H1 (cell line): ENCODE results near the gene GDAP1L1. TPM values are rescaled to one million over a fixed set of nuclear protein-coding genes. Genes with fewer than 3 reads are reported as not detected.

Source experiments
- FOSL1 ChIP-seq: IDR thresholded peaks from 2 replicates; pipeline ENCODE4 v1.6.1; 2011; ENCODE audit warnings: mild to moderate bottlenecking, low read depth, low read length, moderate library complexity; ENCODE audit not compliant: insufficient read depth
- RAD21 ChIP-seq, 2 experiments: IDR thresholded peaks in 1 of 2; conservative IDR thresholded peaks in 1 of 2; 2 replicates each; pipeline ENCODE4 v1.6.1; 2011; ENCODE audit warnings: low read depth in 2 of 2, low read length in 2 of 2, improper control_type of control experiment in 1 of 2, inconsistent platforms in 1 of 2, mild to moderate bottlenecking in 1 of 2, moderate library complexity in 1 of 2
- RNF2 ChIP-seq: fragments of 200-900, 300-1000 bp; sonication (generic); IDR thresholded peaks from 2 replicates; pipeline ENCODE4 v1.7.1; 2016; ENCODE audit warnings: borderline replicate concordance, low read depth, mild to moderate bottlenecking, antibody characterized with exemption, low read length; ENCODE audit not compliant: poor library complexity, severe bottlenecking; ENCODE audit errors: missing control alignments
- SP2 ChIP-seq: IDR thresholded peaks from 2 replicates; pipeline ENCODE4 v1.6.1; 2012; ENCODE audit warnings: mild to moderate bottlenecking, low read length, inconsistent platforms
- TAF1 ChIP-seq: IDR thresholded peaks from 2 replicates; pipeline ENCODE4 v1.6.1; 2011; ENCODE audit warnings: mild to moderate bottlenecking, low read depth, low read length
- TEAD4 ChIP-seq: IDR thresholded peaks from 2 replicates; pipeline ENCODE4 v1.6.1; 2012; ENCODE audit warnings: low read depth, low read length, inconsistent platforms, mixed read lengths
- ZNF274 ChIP-seq: IDR thresholded peaks from 2 replicates; pipeline ENCODE4 v1.7.0; 2012; ENCODE audit warnings: low read length, borderline replicate concordance; ENCODE audit errors: extremely low read depth
- polyA plus RNA-seq, 7 experiments: library from polyadenylated mRNA; depleted of rRNA in 3 of 7; stranded (reverse) in 5 of 7; unstranded in 2 of 7; fragments of >200 nt in 5 of 7; fragments of 200-250 nt in 2 of 7; gene quantifications; 1 replicate in 5 of 7; 2 replicates in 1 of 7; 4 replicates in 1 of 7; pipeline versions ENCODE4 v1.2.1 to v1.2.3, GENCODE V29; 2011 to 2013; ENCODE audit warnings: missing spikeins in 2 of 7, mixed read lengths in 2 of 7
- total RNA-seq: library from RNA; stranded (reverse); fragmentation: NEBNext Ultra II Directional; extraction: Animal tissue kit (Norgen Biotek cat#: 25700); gene quantifications from 2 replicates; pipeline ENCODE4 v1.2.1, GENCODE V29; 2021
- TF ChIP-seq, protein P1 (sequence below): fragments of 300-600 bp; sonication (generic); IDR thresholded peaks from 2 replicates; pipeline ENCODE4 v1.7.1; 2012; ENCODE audit warnings: low read length, moderate library complexity, mild to moderate bottlenecking, inconsistent platforms; ENCODE audit not compliant: insufficient replicate concordance

The GDAP1L1 gene
- total and polyA plus RNA-seq, 2 of the 8 experiments (the other 6 are each of a cell fraction or from before 2014, with no cell fraction given) = 8.5 to 63.1 TPM

DNA sequence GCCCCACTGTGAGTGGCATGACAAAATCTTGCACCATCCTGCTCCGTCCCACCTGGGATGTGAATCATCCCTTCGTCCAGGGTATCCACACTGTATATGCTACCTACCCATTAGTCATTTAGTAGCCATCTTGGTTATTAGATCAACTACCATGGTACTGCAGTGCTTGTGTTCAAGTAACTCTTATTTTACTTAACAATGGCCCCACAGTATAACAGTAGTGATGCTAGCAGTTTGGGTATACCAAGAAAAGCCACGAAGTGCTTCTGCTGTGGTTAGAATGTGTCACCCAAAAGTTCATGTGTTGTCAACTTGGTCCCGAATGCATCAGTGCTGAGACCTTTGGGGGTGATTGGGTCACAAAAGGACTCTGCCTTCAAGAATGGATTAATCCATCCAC lies 48.2 kb upstream of the GDAP1L1 start (continued):
- TF ChIP-seq RAD21 (IDR thresholded peaks at IDR 0.05 in 1 of 2, conservative IDR thresholded peaks at IDR 0.05 in 1 of 2; ENCODE audit: low read depth in 2 of 2, low read length in 2 of 2) = no peak
- no peak for TF ChIP-seq FOSL1
- TF ChIP-seq TAF1 = no peak
- no peak for TF ChIP-seq TEAD4
- TF ChIP-seq, protein P1, sequence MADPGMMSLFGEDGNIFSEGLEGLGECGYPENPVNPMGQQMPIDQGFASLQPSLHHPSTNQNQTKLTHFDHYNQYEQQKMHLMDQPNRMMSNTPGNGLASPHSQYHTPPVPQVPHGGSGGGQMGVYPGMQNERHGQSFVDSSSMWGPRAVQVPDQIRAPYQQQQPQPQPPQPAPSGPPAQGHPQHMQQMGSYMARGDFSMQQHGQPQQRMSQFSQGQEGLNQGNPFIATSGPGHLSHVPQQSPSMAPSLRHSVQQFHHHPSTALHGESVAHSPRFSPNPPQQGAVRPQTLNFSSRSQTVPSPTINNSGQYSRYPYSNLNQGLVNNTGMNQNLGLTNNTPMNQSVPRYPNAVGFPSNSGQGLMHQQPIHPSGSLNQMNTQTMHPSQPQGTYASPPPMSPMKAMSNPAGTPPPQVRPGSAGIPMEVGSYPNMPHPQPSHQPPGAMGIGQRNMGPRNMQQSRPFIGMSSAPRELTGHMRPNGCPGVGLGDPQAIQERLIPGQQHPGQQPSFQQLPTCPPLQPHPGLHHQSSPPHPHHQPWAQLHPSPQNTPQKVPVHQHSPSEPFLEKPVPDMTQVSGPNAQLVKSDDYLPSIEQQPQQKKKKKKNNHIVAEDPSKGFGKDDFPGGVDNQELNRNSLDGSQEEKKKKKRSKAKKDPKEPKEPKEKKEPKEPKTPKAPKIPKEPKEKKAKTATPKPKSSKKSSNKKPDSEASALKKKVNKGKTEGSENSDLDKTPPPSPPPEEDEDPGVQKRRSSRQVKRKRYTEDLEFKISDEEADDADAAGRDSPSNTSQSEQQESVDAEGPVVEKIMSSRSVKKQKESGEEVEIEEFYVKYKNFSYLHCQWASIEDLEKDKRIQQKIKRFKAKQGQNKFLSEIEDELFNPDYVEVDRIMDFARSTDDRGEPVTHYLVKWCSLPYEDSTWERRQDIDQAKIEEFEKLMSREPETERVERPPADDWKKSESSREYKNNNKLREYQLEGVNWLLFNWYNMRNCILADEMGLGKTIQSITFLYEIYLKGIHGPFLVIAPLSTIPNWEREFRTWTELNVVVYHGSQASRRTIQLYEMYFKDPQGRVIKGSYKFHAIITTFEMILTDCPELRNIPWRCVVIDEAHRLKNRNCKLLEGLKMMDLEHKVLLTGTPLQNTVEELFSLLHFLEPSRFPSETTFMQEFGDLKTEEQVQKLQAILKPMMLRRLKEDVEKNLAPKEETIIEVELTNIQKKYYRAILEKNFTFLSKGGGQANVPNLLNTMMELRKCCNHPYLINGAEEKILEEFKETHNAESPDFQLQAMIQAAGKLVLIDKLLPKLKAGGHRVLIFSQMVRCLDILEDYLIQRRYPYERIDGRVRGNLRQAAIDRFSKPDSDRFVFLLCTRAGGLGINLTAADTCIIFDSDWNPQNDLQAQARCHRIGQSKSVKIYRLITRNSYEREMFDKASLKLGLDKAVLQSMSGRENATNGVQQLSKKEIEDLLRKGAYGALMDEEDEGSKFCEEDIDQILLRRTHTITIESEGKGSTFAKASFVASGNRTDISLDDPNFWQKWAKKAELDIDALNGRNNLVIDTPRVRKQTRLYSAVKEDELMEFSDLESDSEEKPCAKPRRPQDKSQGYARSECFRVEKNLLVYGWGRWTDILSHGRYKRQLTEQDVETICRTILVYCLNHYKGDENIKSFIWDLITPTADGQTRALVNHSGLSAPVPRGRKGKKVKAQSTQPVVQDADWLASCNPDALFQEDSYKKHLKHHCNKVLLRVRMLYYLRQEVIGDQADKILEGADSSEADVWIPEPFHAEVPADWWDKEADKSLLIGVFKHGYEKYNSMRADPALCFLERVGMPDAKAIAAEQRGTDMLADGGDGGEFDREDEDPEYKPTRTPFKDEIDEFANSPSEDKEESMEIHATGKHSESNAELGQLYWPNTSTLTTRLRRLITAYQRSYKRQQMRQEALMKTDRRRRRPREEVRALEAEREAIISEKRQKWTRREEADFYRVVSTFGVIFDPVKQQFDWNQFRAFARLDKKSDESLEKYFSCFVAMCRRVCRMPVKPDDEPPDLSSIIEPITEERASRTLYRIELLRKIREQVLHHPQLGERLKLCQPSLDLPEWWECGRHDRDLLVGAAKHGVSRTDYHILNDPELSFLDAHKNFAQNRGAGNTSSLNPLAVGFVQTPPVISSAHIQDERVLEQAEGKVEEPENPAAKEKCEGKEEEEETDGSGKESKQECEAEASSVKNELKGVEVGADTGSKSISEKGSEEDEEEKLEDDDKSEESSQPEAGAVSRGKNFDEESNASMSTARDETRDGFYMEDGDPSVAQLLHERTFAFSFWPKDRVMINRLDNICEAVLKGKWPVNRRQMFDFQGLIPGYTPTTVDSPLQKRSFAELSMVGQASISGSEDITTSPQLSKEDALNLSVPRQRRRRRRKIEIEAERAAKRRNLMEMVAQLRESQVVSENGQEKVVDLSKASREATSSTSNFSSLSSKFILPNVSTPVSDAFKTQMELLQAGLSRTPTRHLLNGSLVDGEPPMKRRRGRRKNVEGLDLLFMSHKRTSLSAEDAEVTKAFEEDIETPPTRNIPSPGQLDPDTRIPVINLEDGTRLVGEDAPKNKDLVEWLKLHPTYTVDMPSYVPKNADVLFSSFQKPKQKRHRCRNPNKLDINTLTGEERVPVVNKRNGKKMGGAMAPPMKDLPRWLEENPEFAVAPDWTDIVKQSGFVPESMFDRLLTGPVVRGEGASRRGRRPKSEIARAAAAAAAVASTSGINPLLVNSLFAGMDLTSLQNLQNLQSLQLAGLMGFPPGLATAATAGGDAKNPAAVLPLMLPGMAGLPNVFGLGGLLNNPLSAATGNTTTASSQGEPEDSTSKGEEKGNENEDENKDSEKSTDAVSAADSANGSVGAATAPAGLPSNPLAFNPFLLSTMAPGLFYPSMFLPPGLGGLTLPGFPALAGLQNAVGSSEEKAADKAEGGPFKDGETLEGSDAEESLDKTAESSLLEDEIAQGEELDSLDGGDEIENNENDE = no peak
- no peak for TF ChIP-seq RNF2
- no peak for TF ChIP-seq SP2
- TF ChIP-seq ZNF274 = no peak
- TF ChIP-seq, all 59 proteins: peak for 0
